HG02588 (cell line): ENCODE data around the gene NUCB2.
A peak's percentile ranks its signal among the peaks of the same experiment; 100 is the strongest.
"Not testable (repeated sequence)": the region's sequence is repeated elsewhere in the genome, so short reads cannot be mapped to it uniquely, and the experiment has no call there.

Source experiments
- ATAC-seq: cut with Tn5 transposase; IDR thresholded peaks from one replicate; pipeline ENCODE4 v1.9.1; 2021; ENCODE audit warnings: mild to moderate bottlenecking, moderate library complexity; ENCODE audit not compliant: unreplicated experiment

Gene NUCB2

GRCh38 chr11:17276236-17277023 lies at the start of gene NUCB2:
Gene NUCB2 (plus strand): TSS chr11:17276739. CDS start chr11:17295324, 18,585 bp downstream.
- ATAC-seq: peak; percentile 99

GRCh38 chr11:17228186-17228925 lies 48.2 kb upstream of the NUCB2 start:
- not testable (repeated sequence) for ATAC-seq

GRCh38 chr11:17229481-17230152 lies 46.9 kb upstream of the NUCB2 start:
- no peak for ATAC-seq

- peak; percentile 96 for ATAC-seq
Observed at GRCh38 chr11:17230867-17231851, 45.4 kb upstream of the NUCB2 start.

GRCh38 chr11:17233101-17233500 lies 43.4 kb upstream of the NUCB2 start:
- ATAC-seq: no peak

GRCh38 chr11:17238377-17238776 lies 38.2 kb upstream of the NUCB2 start:
- ATAC-seq: no peak

- ATAC-seq: not testable (repeated sequence)
Observed at GRCh38 chr11:17239927-17240326, 36.6 kb upstream of the NUCB2 start.

- ATAC-seq: no peak
Observed at GRCh38 chr11:17240780-17241179, 35.8 kb upstream of the NUCB2 start.

- not testable (repeated sequence) for ATAC-seq
Observed at GRCh38 chr11:17242954-17243353, 33.6 kb upstream of the NUCB2 start.

- peak; percentile 55 for ATAC-seq
Observed at GRCh38 chr11:17244046-17244445, 32.5 kb upstream of the NUCB2 start.

GRCh38 chr11:17250561-17251350 lies 25.8 kb upstream of the NUCB2 start:
- no peak for ATAC-seq

- ATAC-seq: no peak
Observed at GRCh38 chr11:17252704-17253103, 23.8 kb upstream of the NUCB2 start.

- ATAC-seq: no peak
Observed at GRCh38 chr11:17256512-17256911, 20.0 kb upstream of the NUCB2 start.

GRCh38 chr11:17257196-17257595 lies 19.3 kb upstream of the NUCB2 start:
- no peak for ATAC-seq

- no peak for ATAC-seq
Observed at GRCh38 chr11:17258670-17259069, 17.9 kb upstream of the NUCB2 start.

- ATAC-seq: no peak
Observed at GRCh38 chr11:17259519-17259918, 17.0 kb upstream of the NUCB2 start.

GRCh38 chr11:17260020-17260419 lies 16.5 kb upstream of the NUCB2 start:
- ATAC-seq: no peak

GRCh38 chr11:17263769-17264168 lies 12.8 kb upstream of the NUCB2 start:
- no peak for ATAC-seq

GRCh38 chr11:17266781-17267180 lies 9.8 kb upstream of the NUCB2 start:
- no peak for ATAC-seq

GRCh38 chr11:17267576-17267975 lies 9.0 kb upstream of the NUCB2 start:
- ATAC-seq: no peak
